ENCODE measurements around the gene SMURF1.

DNA sequence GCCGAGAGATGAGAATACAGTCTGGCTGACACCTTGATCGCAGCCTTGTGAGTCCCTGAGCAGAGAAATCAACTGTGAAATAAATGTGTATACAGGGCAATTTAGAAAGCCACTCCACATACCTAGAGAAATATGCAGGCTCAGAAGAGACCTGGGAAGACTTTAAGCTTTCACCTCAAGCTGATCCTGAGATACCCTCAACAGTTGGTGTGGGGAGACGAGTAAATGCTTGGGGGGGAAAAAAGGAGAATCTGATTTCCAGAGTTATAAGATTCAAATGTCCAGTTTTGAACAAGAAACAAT is 123.5 kb downstream of the SMURF1 start:
- TF ChIP-seq EP300 (conservative IDR thresholded peaks at IDR 0.05; ENCODE audit: poor library complexity, severe bottlenecking) = no peak
- TF ChIP-seq, protein P1, sequence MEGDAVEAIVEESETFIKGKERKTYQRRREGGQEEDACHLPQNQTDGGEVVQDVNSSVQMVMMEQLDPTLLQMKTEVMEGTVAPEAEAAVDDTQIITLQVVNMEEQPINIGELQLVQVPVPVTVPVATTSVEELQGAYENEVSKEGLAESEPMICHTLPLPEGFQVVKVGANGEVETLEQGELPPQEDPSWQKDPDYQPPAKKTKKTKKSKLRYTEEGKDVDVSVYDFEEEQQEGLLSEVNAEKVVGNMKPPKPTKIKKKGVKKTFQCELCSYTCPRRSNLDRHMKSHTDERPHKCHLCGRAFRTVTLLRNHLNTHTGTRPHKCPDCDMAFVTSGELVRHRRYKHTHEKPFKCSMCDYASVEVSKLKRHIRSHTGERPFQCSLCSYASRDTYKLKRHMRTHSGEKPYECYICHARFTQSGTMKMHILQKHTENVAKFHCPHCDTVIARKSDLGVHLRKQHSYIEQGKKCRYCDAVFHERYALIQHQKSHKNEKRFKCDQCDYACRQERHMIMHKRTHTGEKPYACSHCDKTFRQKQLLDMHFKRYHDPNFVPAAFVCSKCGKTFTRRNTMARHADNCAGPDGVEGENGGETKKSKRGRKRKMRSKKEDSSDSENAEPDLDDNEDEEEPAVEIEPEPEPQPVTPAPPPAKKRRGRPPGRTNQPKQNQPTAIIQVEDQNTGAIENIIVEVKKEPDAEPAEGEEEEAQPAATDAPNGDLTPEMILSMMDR (IDR thresholded peaks at IDR 0.05; ENCODE audit: poor library complexity, severe bottlenecking) = no peak
- TF ChIP-seq EZH2 (IDR thresholded peaks at IDR 0.05; ENCODE audit: borderline replicate concordance, insufficient read depth, low read length, poor library complexity, severe bottlenecking) = no peak
- no peak for TF ChIP-seq RAD21 (conservative IDR thresholded peaks at IDR 0.05)
- TF ChIP-seq TAF1 (IDR thresholded peaks at IDR 0.05; ENCODE audit: low read depth) = no peak
- TF ChIP-seq POLR2AphosphoS5 (IDR thresholded peaks at IDR 0.05) = no peak
- TF ChIP-seq MXI1 (conservative IDR thresholded peaks at IDR 0.05; ENCODE audit: poor library complexity, severe bottlenecking) = no peak
- TF ChIP-seq, protein P2, sequence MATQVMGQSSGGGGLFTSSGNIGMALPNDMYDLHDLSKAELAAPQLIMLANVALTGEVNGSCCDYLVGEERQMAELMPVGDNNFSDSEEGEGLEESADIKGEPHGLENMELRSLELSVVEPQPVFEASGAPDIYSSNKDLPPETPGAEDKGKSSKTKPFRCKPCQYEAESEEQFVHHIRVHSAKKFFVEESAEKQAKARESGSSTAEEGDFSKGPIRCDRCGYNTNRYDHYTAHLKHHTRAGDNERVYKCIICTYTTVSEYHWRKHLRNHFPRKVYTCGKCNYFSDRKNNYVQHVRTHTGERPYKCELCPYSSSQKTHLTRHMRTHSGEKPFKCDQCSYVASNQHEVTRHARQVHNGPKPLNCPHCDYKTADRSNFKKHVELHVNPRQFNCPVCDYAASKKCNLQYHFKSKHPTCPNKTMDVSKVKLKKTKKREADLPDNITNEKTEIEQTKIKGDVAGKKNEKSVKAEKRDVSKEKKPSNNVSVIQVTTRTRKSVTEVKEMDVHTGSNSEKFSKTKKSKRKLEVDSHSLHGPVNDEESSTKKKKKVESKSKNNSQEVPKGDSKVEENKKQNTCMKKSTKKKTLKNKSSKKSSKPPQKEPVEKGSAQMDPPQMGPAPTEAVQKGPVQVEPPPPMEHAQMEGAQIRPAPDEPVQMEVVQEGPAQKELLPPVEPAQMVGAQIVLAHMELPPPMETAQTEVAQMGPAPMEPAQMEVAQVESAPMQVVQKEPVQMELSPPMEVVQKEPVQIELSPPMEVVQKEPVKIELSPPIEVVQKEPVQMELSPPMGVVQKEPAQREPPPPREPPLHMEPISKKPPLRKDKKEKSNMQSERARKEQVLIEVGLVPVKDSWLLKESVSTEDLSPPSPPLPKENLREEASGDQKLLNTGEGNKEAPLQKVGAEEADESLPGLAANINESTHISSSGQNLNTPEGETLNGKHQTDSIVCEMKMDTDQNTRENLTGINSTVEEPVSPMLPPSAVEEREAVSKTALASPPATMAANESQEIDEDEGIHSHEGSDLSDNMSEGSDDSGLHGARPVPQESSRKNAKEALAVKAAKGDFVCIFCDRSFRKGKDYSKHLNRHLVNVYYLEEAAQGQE (IDR thresholded peaks at IDR 0.05; ENCODE audit: borderline replicate concordance) = no peak
- no peak for TF ChIP-seq SMC3 (conservative IDR thresholded peaks at IDR 0.05; ENCODE audit: poor library complexity)
